WTC11 (cell line): ENCODE measurements around the gene SRGN. TPM values are rescaled to one million over a fixed set of nuclear protein-coding genes. Genes with fewer than 3 reads are reported as not detected.

ENCODE experiments used
- ATAC-seq: fragments of 200-7000 bp; cut with Tn5 transposase; 2 replicates; pipeline ENCODE4 v1.10.0; 2021; ENCODE audit warnings: mild to moderate bottlenecking, moderate library complexity
- CTCF ChIA-PET: fragments of 300-600 bp; sonication (Branson Sonifier 250); formaldehyde crosslinking; loops from one replicate; lab custom pipeline; 2021; ENCODE audit warnings: antibody characterized with exemption; lab: Charles Lee
- POLR2A ChIA-PET: fragments of 350-600 bp; sonication (Branson Sonifier 250); formaldehyde crosslinking; loops from one replicate; lab custom pipeline; 2021; ENCODE audit warnings: antibody characterized with exemption; lab: Charles Lee
- DNase-seq: peaks from one replicate; pipeline ENCODE4 v3.0.0; 2021; ENCODE audit warnings: low spot score
- H3K27ac Mint-ChIP-seq: 2 replicates; pipeline ENCODE4 v1.8.0; 2021; ENCODE audit warnings: mixed read lengths
- H3K27me3 Mint-ChIP-seq: 2 replicates; pipeline ENCODE4 v1.8.0; 2021; ENCODE audit warnings: low read depth, mild to moderate bottlenecking, moderate library complexity, mixed read lengths
- H3K36me3 Mint-ChIP-seq: 2 replicates; pipeline ENCODE4 v1.8.0; 2021; ENCODE audit warnings: mixed read lengths
- H3K4me1 Mint-ChIP-seq: 2 replicates; pipeline ENCODE4 v1.8.0; 2022; ENCODE audit warnings: mixed read lengths
- H3K4me3 Mint-ChIP-seq: 2 replicates; pipeline ENCODE4 v1.8.0; 2021; ENCODE audit warnings: mild to moderate bottlenecking, moderate library complexity, mixed read lengths
- H3K9me3 Mint-ChIP-seq: 2 replicates; pipeline ENCODE4 v1.8.0; 2021; ENCODE audit warnings: mixed read lengths
- ATF1 ChIP-seq: sonication (generic); formaldehyde crosslinking; IDR thresholded peaks from 2 replicates; pipeline ENCODE4 v1.8.1; 2023; ENCODE audit warnings: mild to moderate bottlenecking, moderate library complexity, missing genetic modification reagents
- CBFB ChIP-seq: sonication (generic); formaldehyde crosslinking; IDR thresholded peaks from 2 replicates; pipeline ENCODE4 v1.8.1; 2022; ENCODE audit warnings: mild to moderate bottlenecking, low read depth, missing genetic modification reagents
- EMX1 ChIP-seq: fragments of 250-450 bp; sonication (Bioruptor Pico); IDR thresholded peaks from 2 replicates; pipeline ENCODE4 v1.8.0; 2021; ENCODE audit warnings: mild to moderate bottlenecking
- HMGA2 ChIP-seq: fragments of 250-450 bp; sonication (Bioruptor Pico); IDR thresholded peaks from 2 replicates; pipeline ENCODE4 v1.4.0; 2021; ENCODE audit warnings: mild to moderate bottlenecking, moderate library complexity
- PRRX2 ChIP-seq: fragments of 250-450 bp; sonication (Bioruptor Pico); IDR thresholded peaks from 2 replicates; pipeline ENCODE4 v1.8.0; 2021; ENCODE audit warnings: mild to moderate bottlenecking
- RELA ChIP-seq: sonication (generic); formaldehyde crosslinking; IDR thresholded peaks from 2 replicates; pipeline ENCODE4 v1.8.1; 2022; ENCODE audit warnings: missing genetic modification reagents, mild to moderate bottlenecking, borderline replicate concordance
- SOX15 ChIP-seq: fragments of 250-450 bp; sonication (Bioruptor Pico); IDR thresholded peaks from 2 replicates; pipeline ENCODE4 v1.9.0; 2021; ENCODE audit warnings: mild to moderate bottlenecking
- ZNF219 ChIP-seq: sonication (generic); formaldehyde crosslinking; IDR thresholded peaks from 2 replicates; pipeline ENCODE4 v1.8.0; 2023; ENCODE audit warnings: missing genetic modification reagents, mild to moderate bottlenecking, borderline replicate concordance
- ZNF263 ChIP-seq: sonication (generic); formaldehyde crosslinking; IDR thresholded peaks from 2 replicates; pipeline ENCODE4 v1.8.1; 2022; ENCODE audit warnings: low read depth, mild to moderate bottlenecking, moderate library complexity, missing genetic modification reagents
- ZNF396 ChIP-seq: fragments of 250-450 bp; sonication (Bioruptor Pico); IDR thresholded peaks from 2 replicates; pipeline ENCODE4 v1.8.0; 2021; ENCODE audit warnings: mild to moderate bottlenecking, moderate library complexity, borderline replicate concordance
- total RNA-seq: library from RNA; stranded (reverse); gene quantifications from 3 replicates; pipeline ENCODE4 v1.2.3, GENCODE V29; 2021
- TF ChIP-seq, protein P1 (sequence below): sonication (generic); formaldehyde crosslinking; IDR thresholded peaks from 2 replicates; pipeline ENCODE4 v1.8.0; 2023; ENCODE audit warnings: missing genetic modification reagents
- TF ChIP-seq, protein P2 (sequence below): sonication (generic); formaldehyde crosslinking; IDR thresholded peaks from 2 replicates; pipeline ENCODE4 v1.8.1; 2023; ENCODE audit warnings: mild to moderate bottlenecking, missing genetic modification reagents, moderate library complexity
- TF ChIP-seq, protein P3 (sequence below): sonication (generic); formaldehyde crosslinking; IDR thresholded peaks from 2 replicates; pipeline ENCODE4 v1.8.0; 2022; ENCODE audit warnings: mild to moderate bottlenecking, missing genetic modification reagents
- TF ChIP-seq, protein P4 (sequence below): sonication (generic); formaldehyde crosslinking; IDR thresholded peaks from 2 replicates; pipeline ENCODE4 v1.8.1; 2022; ENCODE audit warnings: low read depth, mild to moderate bottlenecking, moderate library complexity, missing genetic modification reagents, borderline replicate concordance
- TF ChIP-seq, protein P5 (sequence below): fragments of 250-450 bp; sonication (Bioruptor Pico); IDR thresholded peaks from 2 replicates; pipeline ENCODE4 v1.9.0; 2021; ENCODE audit warnings: moderate library complexity, mild to moderate bottlenecking, inconsistent platforms, borderline replicate concordance
- TF ChIP-seq, protein P6 (sequence below): fragments of 250-450 bp; sonication (Bioruptor Pico); IDR thresholded peaks from 2 replicates; pipeline ENCODE4 v1.8.0; 2021; ENCODE audit warnings: mild to moderate bottlenecking
- TF ChIP-seq, protein P7 (sequence below): sonication (generic); formaldehyde crosslinking; IDR thresholded peaks from 2 replicates; pipeline ENCODE4 v1.8.1; 2023; ENCODE audit warnings: mild to moderate bottlenecking, missing genetic modification reagents

Gene SRGN
- total RNA-seq, 1 experiment from 2014 or later = 1.4 TPM

DNA sequence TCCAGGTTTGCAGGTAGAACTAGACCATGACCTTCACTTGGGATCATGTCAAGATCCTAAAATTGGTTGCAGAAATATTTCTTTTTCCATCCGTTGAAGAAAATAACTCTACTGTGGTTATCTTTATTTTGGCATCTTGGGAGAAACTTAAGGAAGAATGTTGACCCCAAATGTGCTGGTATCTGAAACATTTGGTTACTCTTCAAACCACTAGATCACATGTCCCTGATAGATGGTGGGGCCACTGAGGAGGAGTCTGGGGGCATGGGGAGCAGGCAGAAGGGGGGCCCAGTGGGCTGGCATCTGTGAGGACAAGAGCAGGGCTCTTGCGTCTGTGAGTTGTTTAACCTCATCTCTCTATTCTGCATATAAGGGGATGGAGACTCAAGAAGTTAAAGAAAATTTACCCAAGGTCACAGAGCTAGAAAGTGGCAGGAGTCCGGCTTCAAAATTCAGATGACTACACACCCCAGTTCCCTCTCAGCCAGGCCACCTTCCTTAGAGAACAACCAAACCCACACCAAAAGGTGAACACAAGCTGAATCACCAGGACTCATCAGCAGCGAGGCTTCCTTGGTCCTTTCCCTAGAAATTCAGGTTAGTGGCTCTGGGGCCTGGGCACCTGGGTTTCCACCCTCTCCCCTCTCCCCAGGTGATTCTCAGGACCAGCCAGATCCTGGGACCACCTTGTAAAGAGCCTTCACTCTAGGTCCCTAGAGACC lies 40.6 kb upstream of the SRGN start (continued):
- TF ChIP-seq, protein P1, sequence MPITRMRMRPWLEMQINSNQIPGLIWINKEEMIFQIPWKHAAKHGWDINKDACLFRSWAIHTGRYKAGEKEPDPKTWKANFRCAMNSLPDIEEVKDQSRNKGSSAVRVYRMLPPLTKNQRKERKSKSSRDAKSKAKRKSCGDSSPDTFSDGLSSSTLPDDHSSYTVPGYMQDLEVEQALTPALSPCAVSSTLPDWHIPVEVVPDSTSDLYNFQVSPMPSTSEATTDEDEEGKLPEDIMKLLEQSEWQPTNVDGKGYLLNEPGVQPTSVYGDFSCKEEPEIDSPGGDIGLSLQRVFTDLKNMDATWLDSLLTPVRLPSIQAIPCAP (CRISPR knock-in tag) = no peak

DNA sequence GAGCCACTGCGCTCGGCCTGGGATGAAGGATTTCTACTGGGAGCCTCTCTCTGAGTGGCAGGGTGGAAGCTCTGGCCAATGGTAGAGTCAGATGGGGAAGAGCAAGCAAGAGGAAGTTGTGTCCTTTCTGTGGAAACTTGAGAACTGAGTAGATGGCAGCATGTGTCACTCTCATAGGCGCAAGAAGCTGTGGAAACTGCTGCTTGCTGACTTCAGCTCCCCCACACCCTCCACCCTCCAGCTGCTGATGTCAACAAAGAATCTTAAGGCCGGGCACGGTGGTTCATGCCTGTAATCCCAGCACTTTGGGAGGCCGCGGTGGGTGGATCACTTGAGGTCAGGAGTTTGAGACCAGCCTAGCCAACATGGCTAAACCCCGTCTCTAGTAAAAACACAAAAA lies 39.8 kb upstream of the SRGN start:
- ChIA-PET CTCF (interaction anchor here (0.6 kb wide), 1 partner anchor 12 kb away, joined by 3 read pairs; no protein-coding TSS in a partner anchor), POLR2A (no interaction called here)
- TF ChIP-seq, protein P2, sequence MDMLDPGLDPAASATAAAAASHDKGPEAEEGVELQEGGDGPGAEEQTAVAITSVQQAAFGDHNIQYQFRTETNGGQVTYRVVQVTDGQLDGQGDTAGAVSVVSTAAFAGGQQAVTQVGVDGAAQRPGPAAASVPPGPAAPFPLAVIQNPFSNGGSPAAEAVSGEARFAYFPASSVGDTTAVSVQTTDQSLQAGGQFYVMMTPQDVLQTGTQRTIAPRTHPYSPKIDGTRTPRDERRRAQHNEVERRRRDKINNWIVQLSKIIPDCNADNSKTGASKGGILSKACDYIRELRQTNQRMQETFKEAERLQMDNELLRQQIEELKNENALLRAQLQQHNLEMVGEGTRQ (CRISPR knock-in tag) = no peak
- TF ChIP-seq, protein P3, sequence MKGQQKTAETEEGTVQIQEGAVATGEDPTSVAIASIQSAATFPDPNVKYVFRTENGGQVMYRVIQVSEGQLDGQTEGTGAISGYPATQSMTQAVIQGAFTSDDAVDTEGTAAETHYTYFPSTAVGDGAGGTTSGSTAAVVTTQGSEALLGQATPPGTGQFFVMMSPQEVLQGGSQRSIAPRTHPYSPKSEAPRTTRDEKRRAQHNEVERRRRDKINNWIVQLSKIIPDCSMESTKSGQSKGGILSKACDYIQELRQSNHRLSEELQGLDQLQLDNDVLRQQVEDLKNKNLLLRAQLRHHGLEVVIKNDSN (CRISPR knock-in tag) = no peak
- TF ChIP-seq HMGA2 (CRISPR knock-in tag) = no peak
- TF ChIP-seq, protein P4, sequence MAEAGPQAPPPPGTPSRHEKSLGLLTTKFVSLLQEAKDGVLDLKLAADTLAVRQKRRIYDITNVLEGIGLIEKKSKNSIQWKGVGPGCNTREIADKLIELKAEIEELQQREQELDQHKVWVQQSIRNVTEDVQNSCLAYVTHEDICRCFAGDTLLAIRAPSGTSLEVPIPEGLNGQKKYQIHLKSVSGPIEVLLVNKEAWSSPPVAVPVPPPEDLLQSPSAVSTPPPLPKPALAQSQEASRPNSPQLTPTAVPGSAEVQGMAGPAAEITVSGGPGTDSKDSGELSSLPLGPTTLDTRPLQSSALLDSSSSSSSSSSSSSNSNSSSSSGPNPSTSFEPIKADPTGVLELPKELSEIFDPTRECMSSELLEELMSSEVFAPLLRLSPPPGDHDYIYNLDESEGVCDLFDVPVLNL = no peak
- no peak for TF ChIP-seq RELA
- TF ChIP-seq, protein P5, sequence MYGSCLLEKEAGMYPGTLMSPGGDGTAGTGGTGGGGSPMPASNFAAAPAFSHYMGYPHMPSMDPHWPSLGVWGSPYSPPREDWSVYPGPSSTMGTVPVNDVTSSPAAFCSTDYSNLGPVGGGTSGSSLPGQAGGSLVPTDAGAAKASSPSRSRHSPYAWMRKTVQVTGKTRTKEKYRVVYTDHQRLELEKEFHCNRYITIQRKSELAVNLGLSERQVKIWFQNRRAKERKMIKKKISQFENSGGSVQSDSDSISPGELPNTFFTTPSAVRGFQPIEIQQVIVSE (CRISPR knock-in tag) = no peak
- no peak for TF ChIP-seq ZNF396
- TF ChIP-seq, protein P6, sequence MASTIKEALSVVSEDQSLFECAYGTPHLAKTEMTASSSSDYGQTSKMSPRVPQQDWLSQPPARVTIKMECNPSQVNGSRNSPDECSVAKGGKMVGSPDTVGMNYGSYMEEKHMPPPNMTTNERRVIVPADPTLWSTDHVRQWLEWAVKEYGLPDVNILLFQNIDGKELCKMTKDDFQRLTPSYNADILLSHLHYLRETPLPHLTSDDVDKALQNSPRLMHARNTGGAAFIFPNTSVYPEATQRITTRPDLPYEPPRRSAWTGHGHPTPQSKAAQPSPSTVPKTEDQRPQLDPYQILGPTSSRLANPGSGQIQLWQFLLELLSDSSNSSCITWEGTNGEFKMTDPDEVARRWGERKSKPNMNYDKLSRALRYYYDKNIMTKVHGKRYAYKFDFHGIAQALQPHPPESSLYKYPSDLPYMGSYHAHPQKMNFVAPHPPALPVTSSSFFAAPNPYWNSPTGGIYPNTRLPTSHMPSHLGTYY (CRISPR knock-in tag) = no peak
- no peak for TF ChIP-seq SOX15
- TF ChIP-seq ZNF219 (CRISPR knock-in tag) = no peak
- TF ChIP-seq, protein P7, sequence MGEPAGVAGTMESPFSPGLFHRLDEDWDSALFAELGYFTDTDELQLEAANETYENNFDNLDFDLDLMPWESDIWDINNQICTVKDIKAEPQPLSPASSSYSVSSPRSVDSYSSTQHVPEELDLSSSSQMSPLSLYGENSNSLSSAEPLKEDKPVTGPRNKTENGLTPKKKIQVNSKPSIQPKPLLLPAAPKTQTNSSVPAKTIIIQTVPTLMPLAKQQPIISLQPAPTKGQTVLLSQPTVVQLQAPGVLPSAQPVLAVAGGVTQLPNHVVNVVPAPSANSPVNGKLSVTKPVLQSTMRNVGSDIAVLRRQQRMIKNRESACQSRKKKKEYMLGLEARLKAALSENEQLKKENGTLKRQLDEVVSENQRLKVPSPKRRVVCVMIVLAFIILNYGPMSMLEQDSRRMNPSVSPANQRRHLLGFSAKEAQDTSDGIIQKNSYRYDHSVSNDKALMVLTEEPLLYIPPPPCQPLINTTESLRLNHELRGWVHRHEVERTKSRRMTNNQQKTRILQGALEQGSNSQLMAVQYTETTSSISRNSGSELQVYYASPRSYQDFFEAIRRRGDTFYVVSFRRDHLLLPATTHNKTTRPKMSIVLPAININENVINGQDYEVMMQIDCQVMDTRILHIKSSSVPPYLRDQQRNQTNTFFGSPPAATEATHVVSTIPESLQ = no peak
- no peak for TF ChIP-seq ATF1
- no peak for TF ChIP-seq PRRX2 (CRISPR knock-in tag)
- TF ChIP-seq CBFB (CRISPR knock-in tag) = no peak
- no peak for TF ChIP-seq ZNF263
- TF ChIP-seq EMX1 (CRISPR knock-in tag) = no peak
- no peaks in the 10 kb centered on the region for H3K9me3 Mint-ChIP-seq
- H3K36me3 Mint-ChIP-seq = no peaks in the 10 kb centered on the region
- DNase-seq (no peak), ATAC-seq (no peak)
- no peaks in the 10 kb centered on the region for H3K27me3 Mint-ChIP-seq
- H3K4me3 Mint-ChIP-seq = no peak overlapping the region
- H3K4me1 Mint-ChIP-seq = peaks cover 7% of the 10 kb centered on the region; the same call in 1 of the 2 replicates
- no peak overlapping the region for H3K27ac Mint-ChIP-seq
